ENCODE data around the gene FKBP5.
"Not testable (repeated sequence)": the region's sequence is repeated elsewhere in the genome, so short reads cannot be mapped to it uniquely, and the experiment has no call there.

Gene FKBP5

DNA sequence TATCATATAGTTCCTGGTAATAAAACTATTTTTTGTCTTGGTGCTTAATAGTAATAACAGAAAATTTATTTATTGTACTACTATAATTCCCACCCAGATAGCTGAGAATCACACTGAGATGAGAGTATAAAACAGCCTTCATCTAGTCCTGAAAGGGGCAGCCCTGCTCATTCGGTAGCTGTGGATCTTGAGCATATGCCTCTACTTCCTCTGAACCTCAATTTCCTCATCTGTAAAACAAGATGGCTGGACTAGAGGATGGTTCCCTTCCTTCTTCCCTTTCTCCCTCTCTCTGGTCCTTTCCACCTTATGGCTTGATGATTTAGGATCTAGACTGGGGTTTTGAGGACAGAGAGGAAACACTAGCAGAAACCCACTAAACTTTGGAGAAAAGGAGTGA, 15.0 kb downstream of the FKBP5 start:
- TF ChIP-seq, protein P1, sequence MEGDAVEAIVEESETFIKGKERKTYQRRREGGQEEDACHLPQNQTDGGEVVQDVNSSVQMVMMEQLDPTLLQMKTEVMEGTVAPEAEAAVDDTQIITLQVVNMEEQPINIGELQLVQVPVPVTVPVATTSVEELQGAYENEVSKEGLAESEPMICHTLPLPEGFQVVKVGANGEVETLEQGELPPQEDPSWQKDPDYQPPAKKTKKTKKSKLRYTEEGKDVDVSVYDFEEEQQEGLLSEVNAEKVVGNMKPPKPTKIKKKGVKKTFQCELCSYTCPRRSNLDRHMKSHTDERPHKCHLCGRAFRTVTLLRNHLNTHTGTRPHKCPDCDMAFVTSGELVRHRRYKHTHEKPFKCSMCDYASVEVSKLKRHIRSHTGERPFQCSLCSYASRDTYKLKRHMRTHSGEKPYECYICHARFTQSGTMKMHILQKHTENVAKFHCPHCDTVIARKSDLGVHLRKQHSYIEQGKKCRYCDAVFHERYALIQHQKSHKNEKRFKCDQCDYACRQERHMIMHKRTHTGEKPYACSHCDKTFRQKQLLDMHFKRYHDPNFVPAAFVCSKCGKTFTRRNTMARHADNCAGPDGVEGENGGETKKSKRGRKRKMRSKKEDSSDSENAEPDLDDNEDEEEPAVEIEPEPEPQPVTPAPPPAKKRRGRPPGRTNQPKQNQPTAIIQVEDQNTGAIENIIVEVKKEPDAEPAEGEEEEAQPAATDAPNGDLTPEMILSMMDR (IDR thresholded peaks at IDR 0.05; ENCODE audit: low read depth, low read length, missing control alignments) = no peak
- no peak for DNase-seq (ENCODE audit: low read depth)
- no peak overlapping the region for H3K4me3 ChIP-seq (ENCODE audit: low read depth, low read length)
- in situ Hi-C loops (cut with HindIII; ENCODE audit: low sequenced_read_pairs) = loop anchor here (5.0 kb wide), 2 partner anchors 46 to 76 kb away; no protein-coding TSS in a partner anchor

DNA sequence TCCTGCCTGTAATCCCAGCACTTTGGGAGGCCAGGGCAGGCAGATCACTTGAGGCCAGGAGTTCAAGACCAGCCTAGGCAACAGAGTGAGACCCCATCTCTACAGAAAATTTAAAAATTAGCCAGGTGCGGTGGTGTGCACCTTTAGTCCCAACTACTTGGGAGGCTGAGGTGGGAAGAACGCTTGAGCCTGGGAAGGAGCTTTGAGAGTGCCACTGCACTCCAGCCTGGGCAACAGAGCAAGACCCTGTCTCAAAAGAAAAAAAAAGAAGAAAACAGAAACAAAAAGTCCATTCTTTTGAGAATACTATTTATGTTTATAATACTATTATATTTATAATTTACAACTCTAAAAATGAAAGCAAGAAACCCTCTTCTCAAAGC, 15.4 kb downstream of the FKBP5 start:
- not testable (repeated sequence) for H3K4me3 ChIP-seq (ENCODE audit: low read depth, low read length); DNase-seq (ENCODE audit: low read depth)
- in situ Hi-C loops (cut with HindIII; ENCODE audit: low sequenced_read_pairs) = loop anchor here (5.0 kb wide), 2 partner anchors 46 to 76 kb away; no protein-coding TSS in a partner anchor

DNA sequence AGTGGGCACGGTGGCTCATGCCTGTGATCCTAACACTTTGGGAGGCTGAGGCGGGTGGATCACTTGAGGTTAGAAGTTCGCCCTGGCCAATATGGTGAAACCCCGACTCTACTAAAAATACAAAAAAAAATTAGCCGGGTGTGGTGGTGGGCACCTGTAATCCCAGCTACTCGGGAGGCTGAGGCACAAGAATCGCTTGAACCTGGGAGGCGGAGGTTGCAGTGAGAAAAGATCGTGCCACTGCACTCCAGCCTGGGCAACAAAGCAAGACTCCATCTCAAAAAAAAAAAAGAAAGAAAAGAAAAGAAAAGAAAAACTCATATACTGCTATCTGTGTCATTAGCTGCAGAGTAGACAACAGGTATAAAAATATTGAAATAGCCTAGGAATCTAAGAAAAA, 18.3 kb downstream of the FKBP5 start:
- not testable (repeated sequence) for DNase-seq (ENCODE audit: low read depth); H3K4me3 ChIP-seq (ENCODE audit: low read depth, low read length)
- in situ Hi-C loops (cut with HindIII; ENCODE audit: low sequenced_read_pairs) = loop anchor here (5.0 kb wide), 2 partner anchors 43 to 73 kb away; no protein-coding TSS in a partner anchor

DNA sequence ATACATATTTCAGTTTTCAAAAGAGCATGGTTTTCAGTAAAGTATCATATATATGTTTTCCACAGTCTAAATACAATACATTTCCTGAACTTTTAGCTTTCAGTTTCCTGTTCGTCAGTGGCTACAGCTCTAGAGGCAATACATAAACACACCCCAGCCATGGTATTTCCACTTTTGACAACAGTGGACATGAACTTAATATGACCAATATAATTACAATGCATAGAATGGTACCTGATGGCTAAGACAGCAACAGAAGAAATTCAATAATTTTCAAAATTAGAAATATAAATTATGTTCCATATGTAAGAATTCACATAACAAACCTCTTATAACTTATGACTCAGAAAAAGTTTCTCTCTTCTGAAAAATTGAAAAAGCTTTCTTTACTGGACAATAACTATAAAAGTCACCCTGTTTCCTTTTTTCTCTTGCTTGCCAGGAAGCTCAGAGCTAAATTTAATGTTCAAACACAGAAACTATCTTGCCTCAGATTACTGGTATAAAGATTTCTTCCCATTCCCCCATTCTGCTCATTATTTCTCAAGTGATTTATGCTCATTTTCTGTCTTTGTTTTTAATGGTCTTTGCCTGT, 19.2 kb downstream of the FKBP5 start:
- no peak overlapping the region for H3K4me3 ChIP-seq (ENCODE audit: low read depth, low read length)
- in situ Hi-C loops (cut with HindIII; ENCODE audit: low sequenced_read_pairs) = loop anchor here (5.0 kb wide), 2 partner anchors 42 to 72 kb away; no protein-coding TSS in a partner anchor
- no peak for DNase-seq (ENCODE audit: low read depth)
- TF ChIP-seq, protein P1 (IDR thresholded peaks at IDR 0.05; ENCODE audit: low read depth, low read length, missing control alignments) = no peak

DNA sequence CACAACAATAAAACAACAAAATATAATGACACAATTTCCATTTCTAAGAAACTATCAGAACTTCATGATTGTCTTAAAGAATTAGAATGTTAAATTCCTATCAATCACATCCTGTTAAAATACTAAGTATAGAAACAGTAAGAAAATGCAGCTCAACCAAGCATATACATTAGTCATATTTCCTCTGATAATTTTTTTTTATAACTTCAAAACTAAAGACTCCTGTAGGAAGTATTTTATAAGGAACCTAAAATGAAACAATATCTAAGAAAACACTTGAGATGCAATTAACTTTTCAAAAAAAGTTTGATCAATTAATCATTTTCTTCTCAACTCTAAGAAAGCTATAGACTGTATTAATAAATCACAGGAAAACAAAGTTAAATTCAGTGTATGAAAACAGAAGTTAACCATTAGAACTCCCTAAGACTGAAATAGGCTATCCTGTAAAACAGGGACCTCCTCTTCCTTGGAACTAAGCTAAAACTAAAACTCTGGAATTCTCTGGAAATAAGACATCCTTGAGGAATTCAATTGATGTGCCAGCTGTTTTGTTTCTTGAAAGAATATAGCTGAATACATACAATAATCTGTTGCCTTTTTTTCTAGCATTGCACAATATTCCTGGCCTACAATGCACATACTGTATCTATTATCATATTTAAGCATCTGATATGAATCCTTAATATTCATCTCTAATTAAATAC, 19.8 kb downstream of the FKBP5 start:
- H3K4me3 ChIP-seq (ENCODE audit: low read depth, low read length) = no peak overlapping the region
- TF ChIP-seq, protein P1 (IDR thresholded peaks at IDR 0.05; ENCODE audit: low read depth, low read length, missing control alignments) = no peak
- no peak for DNase-seq (ENCODE audit: low read depth)
- in situ Hi-C loops (cut with HindIII; ENCODE audit: low sequenced_read_pairs) = no loop called here

DNA sequence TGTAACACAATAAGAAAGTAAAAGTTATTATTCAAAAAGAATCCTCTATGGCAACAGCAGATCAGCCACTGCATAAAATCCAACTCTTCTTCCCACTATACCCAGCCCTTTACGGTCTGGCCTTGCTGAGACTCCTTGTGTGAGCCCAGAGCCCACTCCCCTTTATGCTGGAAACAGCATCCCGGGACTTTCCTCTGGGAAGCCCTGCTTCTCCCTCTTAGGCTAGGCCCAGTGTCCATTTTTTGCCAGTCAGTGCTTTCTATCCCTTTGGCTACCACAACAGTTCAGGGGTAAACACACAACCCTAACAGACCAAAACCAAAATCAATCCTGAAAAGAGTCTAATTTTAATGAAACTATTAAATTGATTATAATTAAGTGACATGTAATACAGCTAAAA, 20.6 kb downstream of the FKBP5 start:
- in situ Hi-C loops (cut with HindIII; ENCODE audit: low sequenced_read_pairs) = no loop called here
- H3K4me3 ChIP-seq (ENCODE audit: low read depth, low read length) = no peak overlapping the region
- DNase-seq (ENCODE audit: low read depth) = no peak
- TF ChIP-seq, protein P1 (IDR thresholded peaks at IDR 0.05; ENCODE audit: low read depth, low read length, missing control alignments) = no peak

DNA sequence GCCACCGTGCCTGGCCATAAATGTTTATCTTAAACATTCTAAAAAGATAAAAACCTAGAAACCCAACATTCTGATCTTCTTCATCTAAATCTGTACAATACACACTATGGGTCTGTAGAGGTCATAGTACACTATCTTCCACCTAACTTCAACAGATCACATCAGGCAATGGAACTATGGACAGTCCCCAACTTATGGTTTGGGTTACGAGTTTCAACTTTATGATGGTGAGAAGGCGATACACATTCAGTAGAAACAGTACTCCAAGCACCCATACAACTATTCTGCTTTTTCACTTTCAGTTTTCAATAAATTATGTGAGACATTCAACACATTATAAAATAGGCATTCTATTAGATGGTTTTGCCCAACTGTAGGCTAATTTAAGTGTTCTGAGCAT, 23.1 kb downstream of the FKBP5 start:
- no peak overlapping the region for H3K4me3 ChIP-seq (ENCODE audit: low read depth, low read length)
- TF ChIP-seq, protein P1 (IDR thresholded peaks at IDR 0.05; ENCODE audit: low read depth, low read length, missing control alignments) = no peak
- in situ Hi-C loops (cut with HindIII; ENCODE audit: low sequenced_read_pairs) = no loop called here
- DNase-seq (ENCODE audit: low read depth) = no peak
